Muscle layer of duodenum (tissue), 2 donors: ENCODE measurements around the gene SEC14L3.

Experiments
- H3K27ac ChIP-seq: one replicate; pipeline ENCODE4 v1.7.0; 2013; ENCODE audit warnings: mild to moderate bottlenecking, low read length
- H3K27me3 ChIP-seq: one replicate; pipeline ENCODE4 v1.7.0; 2013; ENCODE audit warnings: low read depth, mild to moderate bottlenecking, control low read depth, low read length
- H3K36me3 ChIP-seq, 2 donors: one replicate each; pipeline ENCODE4 v1.7.0; 2013; ENCODE audit warnings: low read length in 2 of 2, control low read depth in 1 of 2, mild to moderate bottlenecking in 1 of 2; ENCODE audit not compliant: insufficient read depth in 2 of 2, control insufficient read depth in 1 of 2
- H3K4me1 ChIP-seq, 2 donors: one replicate each; pipeline ENCODE4 v1.7.0; 2013; ENCODE audit warnings: low read length in 2 of 2, mild to moderate bottlenecking in 2 of 2, control low read depth in 1 of 2, moderate library complexity in 1 of 2; ENCODE audit not compliant: insufficient read depth in 2 of 2, control insufficient read depth in 1 of 2
- H3K4me3 ChIP-seq, 2 donors: one replicate each; pipeline ENCODE4 v1.7.0; 2013; ENCODE audit warnings: low read length in 2 of 2, low read depth in 1 of 2, mild to moderate bottlenecking in 1 of 2
- H3K9me3 ChIP-seq, 2 donors: one replicate each; pipeline ENCODE4 v1.7.0; 2013; ENCODE audit warnings: low read length in 2 of 2, control low read depth in 1 of 2, mild to moderate bottlenecking in 1 of 2; ENCODE audit not compliant: control insufficient read depth in 1 of 2
- donor health status: healthy.

SEC14L3 gene

GRCh38 chr22:30439836-30440235 lies 32.0 kb downstream of the SEC14L3 start:
- H3K4me3 ChIP-seq = no peak overlapping the region
- H3K36me3 ChIP-seq = no peaks in the 10 kb centered on the region
- no peak overlapping the region for H3K27ac ChIP-seq
- H3K9me3 ChIP-seq = no peaks in the 10 kb centered on the region
- peaks cover 3% of the 10 kb centered on the region for H3K27me3 ChIP-seq
- H3K4me1 ChIP-seq = no peaks in the 10 kb centered on the region

- no peak overlapping the region for H3K27ac ChIP-seq
These were observed 32.6 kb downstream of the SEC14L3 start for GRCh38 chr22:30439226-30439625.

DNA sequence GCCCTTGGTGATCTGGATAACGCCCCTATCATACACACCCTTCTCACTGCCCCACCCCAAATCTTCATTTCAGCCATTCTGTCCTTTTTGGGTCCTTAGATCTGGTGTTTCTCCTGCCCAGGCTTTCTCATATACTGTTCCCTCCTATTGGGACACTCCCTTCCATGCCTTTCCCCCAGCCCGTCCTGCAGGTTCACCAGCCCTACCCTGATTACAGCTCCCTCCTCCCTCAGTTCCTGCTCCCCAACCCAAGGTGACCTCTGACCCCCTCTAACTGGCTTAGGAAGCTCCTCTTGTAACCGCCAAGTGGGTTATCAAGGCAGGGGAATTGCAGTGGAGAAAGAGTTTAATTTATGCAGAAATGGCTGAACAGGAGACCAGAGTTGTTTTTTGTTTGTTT lies 33.3 kb downstream of the SEC14L3 start:
- H3K4me1 ChIP-seq = no peaks in the 10 kb centered on the region
- no peak overlapping the region for H3K4me3 ChIP-seq
- no peak overlapping the region for H3K27ac ChIP-seq
- no peaks in the 10 kb centered on the region for H3K9me3 ChIP-seq
- peaks cover 3% of the 10 kb centered on the region for H3K27me3 ChIP-seq
- no peaks in the 10 kb centered on the region for H3K36me3 ChIP-seq

More at GRCh38 chr22:30439226-30439625, 32.6 kb downstream of the SEC14L3 start:
- H3K36me3 ChIP-seq = no peaks in the 10 kb centered on the region
- H3K4me1 ChIP-seq = no peaks in the 10 kb centered on the region
- H3K9me3 ChIP-seq = no peaks in the 10 kb centered on the region
- H3K4me3 ChIP-seq = no peak overlapping the region
- peaks cover 3% of the 10 kb centered on the region for H3K27me3 ChIP-seq

DNA sequence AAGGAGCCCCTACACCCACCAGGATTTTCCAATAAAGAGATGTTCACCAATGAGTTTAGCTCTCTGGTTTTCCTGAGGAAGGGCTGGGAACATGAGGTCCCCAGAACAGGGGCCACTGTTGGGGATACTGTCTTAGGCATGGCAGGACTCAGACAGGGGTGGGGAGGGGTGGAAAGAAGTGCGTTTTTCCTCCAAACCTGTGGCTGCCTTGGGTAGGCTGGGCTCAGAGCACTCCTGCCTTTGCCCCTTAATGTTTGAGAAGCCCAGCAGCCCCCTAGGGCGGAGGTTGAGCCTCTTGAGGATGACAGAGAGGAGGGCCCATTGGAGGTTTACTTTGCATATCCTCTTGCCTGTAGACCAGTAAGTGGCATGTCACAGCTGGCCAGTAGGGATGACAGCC lies 35.6 kb downstream of the SEC14L3 start:
- no peak overlapping the region for H3K4me3 ChIP-seq
- no peaks in the 10 kb centered on the region for H3K4me1 ChIP-seq
- peaks cover 3% of the 10 kb centered on the region for H3K27me3 ChIP-seq
- H3K9me3 ChIP-seq = no peaks in the 10 kb centered on the region
- no peak overlapping the region for H3K27ac ChIP-seq
- H3K36me3 ChIP-seq = no peaks in the 10 kb centered on the region

DNA sequence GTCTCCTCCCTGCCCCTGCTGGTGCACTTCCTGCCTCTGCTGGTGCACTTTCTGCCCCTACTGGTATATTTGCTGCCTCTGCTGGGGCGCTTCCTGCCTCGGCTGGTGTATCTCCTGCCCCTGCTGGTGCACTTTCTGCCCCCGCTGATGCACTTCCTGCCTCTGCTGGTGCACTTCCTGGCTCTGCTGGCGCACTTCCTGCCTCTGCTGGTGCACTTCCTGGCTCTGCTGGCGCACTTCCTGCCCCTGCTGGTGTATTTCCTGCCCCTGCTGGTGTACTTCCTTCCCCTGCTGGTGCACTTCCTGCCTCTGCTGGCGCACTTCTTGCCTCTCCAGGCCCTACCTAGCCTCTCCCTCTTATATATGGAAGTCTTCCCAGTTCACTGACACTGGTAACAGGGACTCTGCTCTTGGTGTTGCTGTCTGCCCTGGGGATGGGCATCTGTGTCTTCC lies 36.1 kb downstream of the SEC14L3 start:
- peaks cover 3% of the 10 kb centered on the region for H3K27me3 ChIP-seq
- no peak overlapping the region for H3K4me3 ChIP-seq
- H3K27ac ChIP-seq = no peak overlapping the region
- H3K4me1 ChIP-seq = no peaks in the 10 kb centered on the region
- no peaks in the 10 kb centered on the region for H3K9me3 ChIP-seq
- no peaks in the 10 kb centered on the region for H3K36me3 ChIP-seq

DNA sequence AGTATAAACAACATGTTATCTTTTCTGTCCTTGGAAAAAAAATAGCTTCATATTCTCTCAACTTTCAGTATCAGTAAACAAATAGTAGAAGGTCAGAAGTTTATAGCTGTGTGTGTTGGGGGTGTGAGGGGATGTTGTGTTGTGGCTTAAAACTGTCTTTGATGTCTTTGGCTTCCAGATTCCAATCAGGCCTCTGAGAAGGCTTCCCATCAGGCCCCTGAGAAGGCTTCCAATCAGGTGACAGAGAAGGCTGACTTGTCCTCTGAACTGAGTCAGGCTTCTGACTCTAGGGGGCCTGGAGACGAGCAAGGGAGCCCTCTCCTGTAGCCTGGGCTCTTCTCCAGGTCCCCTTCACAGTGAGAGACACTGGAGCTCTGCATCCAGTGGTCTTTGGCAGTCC lies 37.0 kb downstream of the SEC14L3 start:
- H3K4me3 ChIP-seq = no peak overlapping the region
- H3K27me3 ChIP-seq = peaks cover 3% of the 10 kb centered on the region
- H3K27ac ChIP-seq = no peak overlapping the region
- no peaks in the 10 kb centered on the region for H3K36me3 ChIP-seq
- no peaks in the 10 kb centered on the region for H3K4me1 ChIP-seq
- H3K9me3 ChIP-seq = no peaks in the 10 kb centered on the region

DNA sequence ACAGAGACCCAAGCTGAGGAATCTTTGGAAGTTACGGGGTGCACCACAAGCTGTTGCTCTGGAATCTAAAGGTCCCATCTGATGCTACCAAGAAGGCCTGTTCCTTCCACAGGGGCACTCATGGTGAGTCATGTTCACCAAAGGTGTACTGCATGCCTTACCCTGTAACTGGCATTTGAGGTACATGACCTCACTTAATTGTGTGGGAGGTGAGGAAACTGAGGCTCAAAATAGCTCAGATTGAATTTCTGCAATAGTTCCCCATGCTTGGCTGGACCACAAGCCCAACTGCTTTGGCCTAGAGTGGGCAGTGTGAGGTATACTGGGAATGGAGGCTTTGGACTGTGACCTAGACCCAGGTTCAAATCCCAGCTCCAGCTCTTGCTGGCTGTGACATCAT lies 38.0 kb downstream of the SEC14L3 start:
- Histone ChIP-seq H3K4me1 (no peaks in the 10 kb centered on the region), H3K4me3 (no peak overlapping the region), H3K27ac (no peak overlapping the region), H3K36me3 (no peaks in the 10 kb centered on the region), H3K27me3 (peaks cover 3% of the 10 kb centered on the region), H3K9me3 (no peaks in the 10 kb centered on the region)

GRCh38 chr22:30433227-30433626 lies 38.6 kb downstream of the SEC14L3 start:
- Histone ChIP-seq H3K27ac (no peak overlapping the region), H3K4me1 (no peaks in the 10 kb centered on the region), H3K27me3 (peaks cover 2% of the 10 kb centered on the region), H3K4me3 (no peak overlapping the region), H3K36me3 (no peaks in the 10 kb centered on the region), H3K9me3 (no peaks in the 10 kb centered on the region)

GRCh38 chr22:30432520-30432919 lies 39.3 kb downstream of the SEC14L3 start:
- Histone ChIP-seq H3K4me1 (no peaks in the 10 kb centered on the region), H3K27me3 (no peaks in the 10 kb centered on the region), H3K4me3 (no peak overlapping the region), H3K27ac (no peak overlapping the region), H3K9me3 (no peaks in the 10 kb centered on the region), H3K36me3 (no peaks in the 10 kb centered on the region)

DNA sequence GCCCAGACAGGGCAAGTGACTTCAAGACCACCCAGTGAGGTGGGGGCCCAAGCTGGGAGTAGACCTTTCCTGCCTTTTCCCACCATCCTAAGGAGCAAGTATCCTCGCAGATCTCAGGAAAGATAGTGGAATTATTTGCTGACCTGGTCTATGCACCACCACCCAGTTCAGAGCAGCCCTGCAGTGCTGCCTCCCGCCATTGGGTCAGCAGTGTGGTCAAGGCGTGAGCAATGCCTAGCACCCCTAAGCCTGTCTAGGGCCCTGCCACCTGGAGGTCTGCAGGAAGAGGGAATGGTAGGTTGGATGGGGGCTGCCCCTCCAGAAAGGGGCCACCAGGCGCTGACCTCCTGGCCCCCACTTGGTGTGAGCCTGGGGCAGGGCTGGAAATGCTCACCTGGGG lies 39.7 kb downstream of the SEC14L3 start:
- H3K27me3 ChIP-seq = no peaks in the 10 kb centered on the region
- no peaks in the 10 kb centered on the region for H3K9me3 ChIP-seq
- no peaks in the 10 kb centered on the region for H3K4me1 ChIP-seq
- no peak overlapping the region for H3K27ac ChIP-seq
- no peak overlapping the region for H3K4me3 ChIP-seq
- H3K36me3 ChIP-seq = no peaks in the 10 kb centered on the region

DNA sequence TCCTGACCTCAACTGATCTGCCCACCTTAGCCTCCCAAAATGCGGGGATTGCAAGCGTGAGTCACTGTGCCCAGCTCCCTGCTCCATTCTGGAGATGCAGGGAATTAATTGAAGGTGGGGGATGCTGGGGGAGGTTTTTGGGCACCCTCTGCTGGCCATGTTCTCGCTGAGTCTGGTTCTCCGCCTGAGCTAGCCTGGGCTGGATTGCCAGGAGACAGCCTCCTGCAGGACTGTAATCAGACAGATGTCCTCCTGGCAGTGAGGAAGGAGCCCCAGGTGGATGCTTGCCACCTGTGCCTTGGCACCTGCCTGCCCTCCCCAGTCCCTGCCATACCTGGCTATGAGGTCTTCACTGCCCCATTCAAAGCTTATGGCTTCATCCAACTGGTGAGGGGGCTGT lies 40.9 kb downstream of the SEC14L3 start:
- Histone ChIP-seq H3K9me3 (no peaks in the 10 kb centered on the region), H3K36me3 (no peaks in the 10 kb centered on the region), H3K27me3 (no peaks in the 10 kb centered on the region), H3K27ac (no peak overlapping the region), H3K4me3 (no peak overlapping the region), H3K4me1 (peaks cover 4 to 5% of the 10 kb centered on the region in 2 donors)

DNA sequence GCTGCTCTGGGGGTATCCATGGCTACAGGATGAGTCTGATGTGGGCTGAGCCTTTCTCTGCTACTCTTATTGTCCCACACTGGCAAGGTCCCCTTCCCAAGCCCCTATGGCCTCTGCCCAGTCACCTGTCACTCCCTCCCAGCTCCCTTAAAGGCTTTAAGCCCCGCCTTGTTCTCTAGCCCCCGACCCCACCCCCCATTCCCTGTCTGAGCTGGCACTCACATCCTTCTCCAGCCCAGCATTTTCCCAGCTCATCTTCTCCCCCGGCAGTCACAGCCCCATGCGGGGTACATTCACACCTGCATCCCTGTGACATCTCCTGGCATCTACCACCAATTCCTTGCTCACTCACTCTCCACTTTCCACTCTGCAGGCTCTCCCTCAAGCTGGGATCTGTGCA lies 41.9 kb downstream of the SEC14L3 start:
- H3K9me3 ChIP-seq = no peaks in the 10 kb centered on the region
- no peaks in the 10 kb centered on the region for H3K27me3 ChIP-seq
- H3K4me1 ChIP-seq = peaks cover 6 to 7% of the 10 kb centered on the region in 2 donors
- H3K36me3 ChIP-seq = no peaks in the 10 kb centered on the region
- no peak overlapping the region for H3K4me3 ChIP-seq
- H3K27ac ChIP-seq = no peak overlapping the region
